ENCODE results near the gene GRM2. TPM values are rescaled to one million over a fixed set of nuclear protein-coding genes. Genes with fewer than 3 reads are reported as not detected.

The GRM2 gene
- total and polyA plus RNA-seq, 12 donors = 0.04 to 0.48 (median 0.17) TPM; not detected in 3

DNA sequence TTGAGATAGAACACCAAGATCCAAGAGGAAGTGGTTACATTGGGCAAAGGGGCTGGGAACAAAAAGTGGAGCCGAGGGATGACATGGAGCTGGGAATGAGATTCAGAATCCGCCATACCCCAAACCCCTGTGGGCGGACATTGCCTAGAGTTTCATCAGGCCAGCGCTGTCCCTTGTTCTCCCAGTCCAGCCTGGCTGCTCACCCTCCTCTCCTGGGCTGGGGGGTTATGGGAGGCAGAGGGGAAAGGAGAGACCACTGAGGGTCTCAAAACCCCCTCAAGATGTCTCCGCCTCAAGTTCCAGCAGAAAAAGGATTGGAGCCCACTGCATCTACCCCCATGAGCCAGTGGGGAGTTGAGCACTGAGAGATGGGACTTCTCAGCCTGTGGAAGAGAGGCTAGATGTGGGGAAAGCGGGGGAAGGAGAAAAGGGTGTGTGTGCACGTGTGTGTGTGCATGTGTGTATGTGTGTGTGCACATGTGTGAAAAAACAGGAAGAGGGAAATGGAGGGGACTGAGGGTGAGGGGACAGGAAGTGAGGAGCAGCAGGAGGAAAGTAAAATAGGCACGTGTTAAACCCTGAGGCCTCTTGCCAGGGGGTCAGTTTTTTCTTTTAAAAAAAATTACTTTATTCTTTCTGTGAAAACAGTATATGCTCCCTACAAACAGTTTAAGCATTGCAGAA lies 14.3 kb downstream of the GRM2 start:
- DNase-seq = no peak
- Histone ChIP-seq H3K4me3 (no peak overlapping the region), H3K36me3 (replicated peaks in 1 of 2) (no peaks in the 10 kb centered on the region), H3K27me3 (no peaks in the 10 kb centered on the region), H3K9me3 (replicated peaks in 1 of 3) (no peaks in the 10 kb centered on the region), H3K27ac (no peak overlapping the region), H3K4me1 (replicated peaks in 1 of 2) (no peaks in the 10 kb centered on the region)
- no peak for TF ChIP-seq CTCF (IDR thresholded peaks at IDR 0.05)
- TF ChIP-seq POLR2A (IDR thresholded peaks at IDR 0.05) = no peak
- intact Hi-C loops (cut with DNase I) = no loop called here
- WGBS, 4 donors = 69 to 75% (median 73%) methylated on average over 8 of the region's 8 CpGs

DNA sequence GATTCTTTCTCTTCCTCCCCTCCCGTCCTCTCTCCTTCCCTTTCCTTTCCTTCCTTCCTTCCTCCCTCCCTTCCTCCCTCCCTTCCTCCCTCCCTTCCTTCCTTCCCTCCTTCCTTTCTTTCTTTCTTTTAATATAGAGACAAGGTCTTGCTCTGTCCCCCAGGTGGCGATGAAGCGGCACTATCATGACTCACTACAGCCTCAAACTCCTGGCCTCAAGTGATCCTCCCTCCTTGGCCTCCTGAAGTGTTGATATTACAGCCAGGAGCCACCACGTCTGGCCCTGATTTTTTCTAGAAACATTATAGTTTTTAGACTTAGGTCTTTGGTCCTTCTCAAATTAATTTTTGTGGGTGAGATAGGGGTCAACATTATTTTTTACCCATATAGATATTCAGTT lies 15.5 kb downstream of the GRM2 start:
- 54 to 67% (median 63%) methylated on average over 4 of the region's 4 CpGs for WGBS, 4 donors
- no peak for TF ChIP-seq CTCF (IDR thresholded peaks at IDR 0.05)
- TF ChIP-seq POLR2A (IDR thresholded peaks at IDR 0.05) = no peak
- Histone ChIP-seq H3K27ac (no peak overlapping the region), H3K27me3 (no peaks in the 10 kb centered on the region), H3K4me3 (no peak overlapping the region), H3K36me3 (replicated peaks in 1 of 2) (no peaks in the 10 kb centered on the region), H3K4me1 (replicated peaks in 1 of 2) (no peaks in the 10 kb centered on the region), H3K9me3 (replicated peaks in 1 of 3) (no peaks in the 10 kb centered on the region)
- intact Hi-C loops (cut with DNase I) = no loop called here
- DNase-seq = no peak

GRCh38 chr3:51727500-51727899 lies 20.6 kb downstream of the GRM2 start:
- intact Hi-C loops (cut with DNase I) = no loop called here
- no peak overlapping the region for H3K4me3 ChIP-seq
- H3K27me3 ChIP-seq = peaks cover 7% of the 10 kb centered on the region
- no peak overlapping the region for H3K27ac ChIP-seq
- no peaks in the 10 kb centered on the region for H3K36me3 ChIP-seq (replicated peaks in 1 of 2)
- no peak for TF ChIP-seq CTCF (IDR thresholded peaks at IDR 0.05)
- no peaks in the 10 kb centered on the region for H3K9me3 ChIP-seq (replicated peaks in 1 of 3)
- H3K4me1 ChIP-seq (replicated peaks in 1 of 2) = no peaks in the 10 kb centered on the region
- no peak for DNase-seq

DNA sequence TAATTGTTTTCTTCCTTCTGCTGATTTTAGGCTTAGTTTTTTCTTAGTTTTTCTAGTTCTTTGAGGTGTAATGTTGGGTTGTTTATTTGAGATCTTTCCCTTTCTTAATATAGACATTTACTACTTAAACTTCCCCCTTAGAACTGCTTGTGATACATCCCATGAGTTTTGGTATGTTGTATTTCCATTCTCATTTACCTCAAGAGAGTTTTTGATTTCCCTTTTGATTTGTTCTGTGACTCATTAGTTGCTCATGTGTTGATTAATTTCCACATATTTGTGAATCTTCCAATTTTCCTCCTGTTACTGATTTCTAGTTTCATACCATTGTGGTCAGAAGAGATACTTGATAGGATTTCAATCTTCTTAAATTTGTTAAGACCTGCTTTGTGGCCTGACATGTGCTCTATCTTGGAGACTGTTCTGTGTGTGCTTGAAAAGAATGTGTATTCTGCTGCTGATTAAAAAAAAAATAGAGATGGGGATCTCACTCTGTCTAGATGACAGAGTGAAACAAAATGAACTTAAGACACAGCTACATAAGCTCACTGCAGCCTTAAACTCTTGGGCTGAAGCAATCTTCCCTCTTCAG lies 22.3 kb downstream of the GRM2 start:
- TF ChIP-seq POLR2A (IDR thresholded peaks at IDR 0.05) (no peak), CTCF (IDR thresholded peaks at IDR 0.05) (no peak)
- intact Hi-C loops (cut with DNase I) = no loop called here
- Histone ChIP-seq H3K4me1 (replicated peaks in 1 of 2) (no peaks in the 10 kb centered on the region), H3K9me3 (replicated peaks in 1 of 3) (no peaks in the 10 kb centered on the region), H3K4me3 (no peak overlapping the region), H3K27me3 (peaks cover 8% of the 10 kb centered on the region), H3K36me3 (replicated peaks in 1 of 2) (no peaks in the 10 kb centered on the region), H3K27ac (no peak overlapping the region)
- no peak for DNase-seq

Data from adrenal gland (tissue), 12 donors.